Activated CD4-positive, alpha-beta T cell treated with anti-CD3 and anti-CD28 coated beads, Interleukin-2, amount 10 ng/mL, durations not matched to agents 24 days and 14 days (primary cell): ENCODE results near the gene CACNA2D4. TPM values are rescaled to one million over a fixed set of nuclear protein-coding genes. Genes with fewer than 3 reads are reported as not detected.
A peak's percentile ranks its signal among the peaks of the same experiment; 100 is the strongest.

ENCODE experiments used
- DNase-seq: peaks from one replicate; pipeline ENCODE4 v3.0.0; 2022
- H3K27ac Mint-ChIP-seq: one replicate; pipeline ENCODE4 v1.8.0; 2022; ENCODE audit warnings: mild to moderate bottlenecking, mixed read lengths
- H3K27me3 Mint-ChIP-seq: one replicate; pipeline ENCODE4 v1.8.0; 2022; ENCODE audit warnings: mixed read lengths
- H3K36me3 Mint-ChIP-seq: one replicate; pipeline ENCODE4 v1.8.0; 2022; ENCODE audit warnings: low read depth, mild to moderate bottlenecking, mixed read lengths
- H3K4me1 Mint-ChIP-seq: one replicate; pipeline ENCODE4 v1.8.0; 2021; ENCODE audit warnings: mixed read lengths
- H3K4me3 Mint-ChIP-seq: one replicate; pipeline ENCODE4 v1.8.0; 2022; ENCODE audit warnings: mild to moderate bottlenecking, moderate library complexity, mixed read lengths
- H3K9me3 Mint-ChIP-seq: one replicate; pipeline ENCODE4 v1.8.0; 2021; ENCODE audit warnings: mixed read lengths
- intact Hi-C: fragments of 100-400 bp; cut with micrococcal nuclease; formaldehyde crosslinking; loops from one replicate; pipeline ENCODE4 v1.15.1; 2023
- total RNA-seq: library from RNA; stranded (reverse); gene quantifications from 2 replicates; pipeline ENCODE4 v1.2.3, GENCODE V29; 2022

Gene CACNA2D4
- total RNA-seq, 1 donor from 2014 or later: 6.8 TPM

DNA sequence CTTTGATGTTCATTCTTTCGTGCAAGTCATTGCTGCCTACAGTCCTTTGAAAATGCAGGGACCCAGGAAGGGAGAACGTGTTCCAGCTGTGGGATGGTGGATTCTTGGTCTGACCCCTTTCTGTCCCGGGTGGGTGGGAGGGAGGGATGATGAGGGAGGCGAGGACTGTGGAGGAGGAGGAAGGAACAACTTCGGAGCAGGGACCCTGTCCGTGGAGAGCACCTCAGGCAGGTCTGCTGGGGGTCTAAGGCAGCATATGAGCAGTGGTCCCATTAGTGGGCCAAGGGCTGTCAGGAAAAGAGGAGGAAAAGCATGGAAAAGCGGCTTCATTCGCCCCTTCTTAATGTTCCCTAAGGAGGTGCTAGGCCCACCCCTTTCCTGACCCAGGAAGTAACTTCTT is 36.0 kb downstream of the CACNA2D4 start:
- intact Hi-C loops: no loop called here
- H3K9me3 Mint-ChIP-seq: no peaks in the 10 kb centered on the region
- H3K27ac Mint-ChIP-seq: no peak overlapping the region
- no peaks in the 10 kb centered on the region for H3K4me1 Mint-ChIP-seq
- no peaks in the 10 kb centered on the region for H3K36me3 Mint-ChIP-seq
- H3K27me3 Mint-ChIP-seq: no peaks in the 10 kb centered on the region
- DNase-seq: peak; percentile 22
- no peak overlapping the region for H3K4me3 Mint-ChIP-seq

DNA sequence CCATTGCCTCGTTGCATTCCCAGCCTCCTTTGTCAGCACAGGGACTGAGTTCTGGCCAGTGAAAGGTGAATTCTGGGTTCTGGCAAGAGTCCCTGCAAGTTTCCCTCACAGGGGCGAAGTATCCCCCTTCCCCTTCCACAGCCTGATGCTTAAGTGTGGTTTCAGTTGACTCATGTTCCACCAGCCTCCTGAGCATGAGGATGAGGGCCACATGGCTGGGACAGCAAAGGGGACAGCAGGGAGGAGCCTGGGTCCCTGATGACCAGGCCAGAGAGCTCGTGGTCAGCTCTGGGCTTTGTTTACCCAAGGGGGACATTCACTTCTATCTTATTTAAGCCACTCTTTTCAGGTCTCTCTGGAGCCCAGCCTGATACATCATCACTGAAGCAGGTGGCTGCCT is 36.5 kb downstream of the CACNA2D4 start:
- intact Hi-C loops: no loop called here
- Mint-ChIP-seq H3K4me3 (no peak overlapping the region), H3K27ac (no peak overlapping the region), H3K9me3 (no peaks in the 10 kb centered on the region), H3K4me1 (no peaks in the 10 kb centered on the region), H3K36me3 (no peaks in the 10 kb centered on the region), H3K27me3 (no peaks in the 10 kb centered on the region)
- DNase-seq: no peak

DNA sequence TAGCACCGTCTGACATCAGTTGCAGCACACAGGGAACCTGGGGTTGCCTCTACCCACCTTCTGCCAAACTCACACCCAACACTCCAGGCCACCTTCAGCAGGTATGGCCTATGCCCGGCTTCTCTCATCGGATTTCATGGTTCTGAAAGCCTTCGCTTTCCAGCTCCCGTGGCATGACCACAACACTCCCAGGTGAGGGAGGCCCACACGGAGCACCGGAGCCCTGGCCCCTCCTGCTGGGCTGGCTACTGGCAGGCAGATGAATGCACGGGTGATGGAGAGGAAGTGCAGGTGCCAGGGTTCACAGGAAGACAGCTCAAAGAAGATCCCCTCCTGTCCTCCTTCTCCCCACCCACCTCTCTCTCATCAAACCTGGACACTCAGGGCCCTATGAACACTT is 37.2 kb downstream of the CACNA2D4 start:
- Mint-ChIP-seq H3K27me3 (no peaks in the 10 kb centered on the region), H3K36me3 (no peaks in the 10 kb centered on the region), H3K9me3 (no peaks in the 10 kb centered on the region), H3K4me1 (no peaks in the 10 kb centered on the region), H3K27ac (no peak overlapping the region), H3K4me3 (no peak overlapping the region)
- intact Hi-C loops: no loop called here
- peak; percentile 48 for DNase-seq

DNA sequence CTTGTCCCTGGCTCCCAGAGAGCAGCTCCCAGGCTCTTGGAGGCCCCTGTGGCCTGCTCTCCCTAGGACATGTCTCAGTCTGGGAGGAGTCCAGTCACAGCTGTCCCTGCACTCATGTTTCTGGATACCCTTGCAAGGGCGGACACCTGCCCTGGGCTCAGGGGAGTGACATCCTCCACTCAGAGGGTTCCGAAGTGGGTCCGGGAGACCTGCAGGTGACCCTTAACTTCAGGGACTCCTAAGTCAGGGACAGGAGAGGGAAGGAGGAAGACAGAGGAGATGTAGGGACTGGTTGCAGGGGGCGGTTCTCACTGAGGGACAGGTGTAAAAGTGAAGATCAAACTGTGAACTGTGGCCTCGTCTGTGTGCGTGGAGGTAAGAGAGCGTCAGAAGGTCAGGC is 37.6 kb downstream of the CACNA2D4 start:
- Mint-ChIP-seq H3K36me3 (no peaks in the 10 kb centered on the region), H3K9me3 (no peaks in the 10 kb centered on the region), H3K4me3 (no peak overlapping the region), H3K4me1 (no peaks in the 10 kb centered on the region), H3K27ac (no peak overlapping the region), H3K27me3 (no peaks in the 10 kb centered on the region)
- peak; percentile 48 for DNase-seq
- intact Hi-C loops: no loop called here

DNA sequence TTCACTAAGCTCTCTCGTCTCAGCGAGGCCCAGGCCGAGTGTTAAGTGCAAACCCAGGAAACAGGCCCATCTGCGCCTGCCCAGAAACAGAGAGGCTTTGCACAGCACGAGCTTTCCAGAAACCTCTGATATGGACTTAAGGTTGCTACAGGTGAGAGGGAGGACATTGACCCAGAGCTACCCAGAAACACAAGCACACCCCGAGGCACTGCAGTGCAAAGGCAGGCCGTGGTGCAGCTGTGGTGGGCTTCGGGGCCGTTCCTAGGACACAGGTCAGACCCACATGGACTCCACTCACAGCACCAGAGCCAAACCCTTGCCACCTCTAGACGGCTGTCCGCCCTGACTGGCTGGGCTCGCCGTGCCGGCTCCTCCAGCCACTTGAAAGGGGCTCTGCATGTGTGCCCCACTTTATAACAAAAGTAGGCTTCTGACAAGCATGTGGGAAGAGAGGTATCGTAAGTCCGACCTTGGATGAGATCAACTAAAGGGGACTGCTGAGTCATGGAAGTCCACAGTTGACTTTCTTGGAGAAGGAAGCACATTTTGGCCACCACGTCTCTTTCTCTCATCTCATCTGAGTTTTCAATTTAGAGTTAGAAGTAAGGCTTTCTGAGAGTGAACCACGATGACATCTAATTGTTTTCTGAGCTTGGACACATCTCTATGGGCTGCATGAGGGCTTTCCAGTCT is 38.2 kb downstream of the CACNA2D4 start:
- intact Hi-C loops: no loop called here
- Mint-ChIP-seq H3K27me3 (no peaks in the 10 kb centered on the region), H3K27ac (no peak overlapping the region), H3K9me3 (no peaks in the 10 kb centered on the region), H3K36me3 (no peaks in the 10 kb centered on the region), H3K4me3 (no peak overlapping the region), H3K4me1 (no peaks in the 10 kb centered on the region)
- DNase-seq: peak; percentile 39

DNA sequence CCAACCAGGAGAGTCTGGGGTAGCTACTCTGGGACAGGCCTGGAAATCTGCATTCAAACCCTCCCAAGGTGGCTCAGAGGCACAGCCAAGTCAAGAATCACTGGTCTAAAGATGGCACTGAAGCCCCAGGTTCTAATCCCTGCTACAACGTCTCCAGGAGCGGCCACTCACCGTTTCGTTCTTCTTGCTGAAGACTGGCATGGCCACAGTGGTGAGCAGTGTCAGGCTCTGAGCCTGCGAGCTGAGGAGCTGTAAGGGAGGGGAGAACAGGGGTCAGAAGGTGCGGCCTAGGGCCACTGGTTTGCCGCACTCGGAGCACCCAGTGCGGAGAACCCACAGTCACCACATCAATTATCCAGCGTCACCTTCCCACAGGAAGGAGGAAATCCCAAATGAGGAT is 38.8 kb downstream of the CACNA2D4 start:
- Mint-ChIP-seq H3K4me3 (no peak overlapping the region), H3K4me1 (no peaks in the 10 kb centered on the region), H3K27ac (no peak overlapping the region), H3K27me3 (no peaks in the 10 kb centered on the region), H3K9me3 (no peaks in the 10 kb centered on the region), H3K36me3 (no peaks in the 10 kb centered on the region)
- peak; percentile 37 for DNase-seq
- intact Hi-C loops: no loop called here

DNA sequence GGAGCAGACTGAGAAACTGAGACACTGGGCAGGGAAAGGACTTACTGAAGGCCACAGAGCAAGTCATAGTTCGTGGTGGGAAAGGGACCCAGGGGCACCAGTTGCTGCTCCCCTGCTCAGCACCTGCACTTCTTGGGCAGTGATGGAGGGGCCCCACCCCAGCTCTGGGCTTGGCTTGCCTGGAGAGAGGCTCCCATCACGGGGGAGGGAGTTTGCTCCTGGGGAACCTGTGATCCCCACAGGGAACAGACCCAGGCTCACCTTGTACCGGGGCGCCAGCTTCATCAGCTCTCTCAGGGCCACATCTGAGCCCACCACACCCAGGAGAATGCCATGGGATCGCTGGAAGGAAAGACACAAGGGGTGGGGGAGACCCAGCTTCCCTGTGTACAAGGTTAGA is 39.8 kb downstream of the CACNA2D4 start:
- no peaks in the 10 kb centered on the region for H3K4me1 Mint-ChIP-seq
- H3K27ac Mint-ChIP-seq: no peak overlapping the region
- intact Hi-C loops: no loop called here
- peak; percentile 37 for DNase-seq
- no peak overlapping the region for H3K4me3 Mint-ChIP-seq
- no peaks in the 10 kb centered on the region for H3K36me3 Mint-ChIP-seq
- H3K9me3 Mint-ChIP-seq: no peaks in the 10 kb centered on the region
- peaks cover 2% of the 10 kb centered on the region for H3K27me3 Mint-ChIP-seq

DNA sequence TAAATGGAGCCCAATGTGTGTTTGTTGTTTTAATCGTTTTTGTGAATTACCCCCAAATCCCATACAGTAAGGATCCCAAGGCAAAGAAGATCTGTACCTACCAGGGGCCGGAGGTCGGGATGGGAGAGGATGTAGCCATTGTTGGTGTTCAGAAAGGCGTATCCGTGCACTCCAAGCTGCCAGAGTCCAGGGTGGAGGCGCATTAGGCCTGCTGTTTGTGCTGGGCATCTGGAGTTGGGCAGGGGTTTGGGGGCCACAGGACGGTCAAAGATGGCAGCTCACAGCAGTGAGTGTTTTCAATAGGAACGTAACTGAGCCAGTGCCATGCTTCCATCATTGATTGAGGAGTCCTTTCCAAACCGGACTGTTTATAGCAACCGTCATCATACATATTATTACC is 40.2 kb downstream of the CACNA2D4 start:
- Mint-ChIP-seq H3K9me3 (no peaks in the 10 kb centered on the region), H3K4me1 (no peaks in the 10 kb centered on the region), H3K27ac (no peak overlapping the region), H3K27me3 (peaks cover 3% of the 10 kb centered on the region), H3K36me3 (no peaks in the 10 kb centered on the region), H3K4me3 (no peak overlapping the region)
- peak; percentile 37 for DNase-seq
- intact Hi-C loops: no loop called here

DNA sequence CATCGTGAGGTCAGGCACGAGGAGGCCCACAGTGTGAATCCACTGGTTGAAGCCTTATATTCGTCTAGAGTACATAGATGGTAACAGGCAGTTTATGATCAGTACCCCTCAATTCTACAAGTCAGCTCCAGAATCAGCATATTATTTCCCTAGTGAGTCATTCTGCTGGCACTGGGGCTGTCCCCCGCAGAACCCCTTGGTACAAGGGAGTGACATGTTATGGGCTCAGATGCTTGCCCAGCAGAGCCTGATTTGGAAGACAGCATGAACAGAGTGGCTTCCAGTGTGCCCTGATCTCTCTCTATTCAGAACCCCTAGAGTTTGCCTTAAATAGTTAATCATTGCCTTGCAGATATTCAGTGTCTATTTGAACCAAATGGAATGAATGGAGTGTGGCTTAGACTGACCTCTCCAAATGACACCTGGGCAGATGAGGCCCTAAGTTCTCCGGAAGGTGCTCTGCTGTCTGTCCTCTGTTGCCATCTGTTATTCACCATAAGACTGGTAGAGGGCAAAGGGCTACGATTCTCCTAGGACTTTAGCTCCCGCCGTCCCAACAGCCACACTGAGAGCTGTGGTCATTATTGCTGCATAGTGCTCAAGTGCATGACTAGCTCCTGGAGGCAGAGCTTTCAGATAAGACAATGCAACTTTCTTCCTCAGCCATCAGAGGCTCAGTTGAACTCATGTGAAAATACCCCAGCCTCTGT is 41.1 kb downstream of the CACNA2D4 start:
- H3K36me3 Mint-ChIP-seq: no peaks in the 10 kb centered on the region
- DNase-seq: peak; percentile 43
- intact Hi-C loops: no loop called here
- peaks cover 3% of the 10 kb centered on the region for H3K27me3 Mint-ChIP-seq
- H3K4me1 Mint-ChIP-seq: no peaks in the 10 kb centered on the region
- no peak overlapping the region for H3K4me3 Mint-ChIP-seq
- no peaks in the 10 kb centered on the region for H3K9me3 Mint-ChIP-seq
- no peak overlapping the region for H3K27ac Mint-ChIP-seq

DNA sequence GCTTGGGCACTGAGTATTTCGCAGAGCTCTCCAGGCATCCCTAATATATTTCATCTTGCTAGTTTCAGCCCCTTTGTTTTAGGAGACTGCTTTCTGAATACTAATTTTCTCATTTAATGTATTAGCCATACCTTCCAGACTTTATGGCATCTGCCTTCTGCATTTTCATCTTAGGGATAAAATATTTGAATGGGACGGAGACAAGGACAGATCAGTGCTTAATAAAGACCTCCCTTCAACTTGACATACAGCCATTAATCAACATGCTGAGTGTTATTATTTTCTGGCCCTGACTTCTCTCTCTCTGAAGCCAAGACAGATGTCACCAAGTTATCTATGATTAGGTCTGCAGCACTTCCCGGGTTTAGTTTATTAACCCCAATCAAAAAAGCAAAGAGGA is 42.4 kb downstream of the CACNA2D4 start:
- H3K27ac Mint-ChIP-seq: no peak overlapping the region
- H3K36me3 Mint-ChIP-seq: no peaks in the 10 kb centered on the region
- no peaks in the 10 kb centered on the region for H3K4me1 Mint-ChIP-seq
- peaks cover 6% of the 10 kb centered on the region for H3K9me3 Mint-ChIP-seq
- intact Hi-C loops: no loop called here
- peaks cover 3% of the 10 kb centered on the region for H3K27me3 Mint-ChIP-seq
- no peak for DNase-seq
- no peak overlapping the region for H3K4me3 Mint-ChIP-seq

DNA sequence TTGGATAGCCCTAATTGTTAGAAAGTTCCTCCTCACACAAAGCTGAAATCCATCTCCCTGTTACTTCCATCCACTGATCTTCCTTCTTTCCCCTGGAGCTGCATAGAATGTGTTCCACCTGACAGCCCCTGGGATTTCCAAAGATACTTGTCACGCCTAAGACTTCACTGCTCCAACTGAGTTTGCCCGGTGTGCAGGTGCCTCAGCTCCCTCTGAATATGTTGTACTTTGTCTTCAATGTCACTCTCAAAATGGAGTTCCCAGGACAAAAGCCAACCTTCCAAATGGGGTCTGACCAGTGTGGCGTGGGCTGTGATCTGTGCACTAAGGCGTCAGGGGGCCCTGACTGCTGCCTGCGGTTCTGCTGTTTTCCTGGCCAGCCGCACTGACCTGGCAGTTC is 42.8 kb downstream of the CACNA2D4 start:
- DNase-seq: no peak
- Mint-ChIP-seq H3K36me3 (no peaks in the 10 kb centered on the region), H3K27me3 (peaks cover 3% of the 10 kb centered on the region), H3K4me3 (no peak overlapping the region), H3K4me1 (no peaks in the 10 kb centered on the region), H3K9me3 (peaks cover 8% of the 10 kb centered on the region), H3K27ac (no peak overlapping the region)
- intact Hi-C loops: no loop called here

DNA sequence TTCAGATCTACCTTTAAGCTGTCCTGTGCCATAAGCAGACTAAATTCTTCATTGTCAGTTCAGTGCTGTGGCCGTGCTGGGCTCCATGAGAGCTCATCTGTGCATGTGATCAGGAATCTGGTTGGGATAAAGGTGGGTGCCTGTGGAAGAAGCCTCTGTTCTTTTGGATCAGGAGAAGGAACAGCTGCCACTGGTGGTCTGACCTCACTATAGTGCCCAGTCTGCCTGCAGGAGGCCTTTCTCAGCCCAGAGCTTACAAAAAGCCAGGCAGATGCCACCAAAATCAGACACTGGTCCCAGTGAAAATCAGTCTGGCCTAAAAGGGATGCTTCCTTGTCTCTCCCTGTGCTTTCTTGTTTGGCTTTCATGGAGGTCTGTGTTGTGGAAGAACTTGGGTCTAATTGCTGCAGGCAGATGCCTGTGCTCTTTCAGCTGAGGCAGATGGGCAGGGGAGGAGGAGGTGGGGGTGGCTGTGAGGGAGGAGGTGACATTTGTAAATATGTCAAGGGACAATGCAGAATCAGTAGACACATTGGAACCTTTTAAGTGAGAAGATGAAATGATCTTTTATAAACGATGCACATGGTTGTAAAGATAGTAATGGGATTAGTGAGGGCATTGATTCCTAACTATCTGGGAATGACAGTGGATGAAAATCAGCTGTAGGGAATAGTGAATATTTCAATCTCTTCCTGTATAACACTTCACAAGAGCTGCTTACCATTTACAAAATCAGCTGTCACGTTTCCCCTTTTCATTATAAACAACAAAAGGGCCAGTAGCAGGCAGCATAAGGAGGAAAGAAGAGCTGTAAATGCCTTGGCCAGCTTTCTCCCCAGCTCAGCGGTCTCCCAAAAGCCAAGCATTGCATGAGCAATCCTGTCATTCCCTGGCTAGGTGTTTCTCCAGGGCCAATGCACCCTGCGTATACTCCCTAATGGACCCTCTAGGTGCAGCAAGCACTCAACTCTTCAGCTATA is 44.6 kb downstream of the CACNA2D4 start:
- Mint-ChIP-seq H3K4me1 (no peaks in the 10 kb centered on the region), H3K36me3 (no peaks in the 10 kb centered on the region), H3K9me3 (peaks cover 8% of the 10 kb centered on the region), H3K4me3 (no peak overlapping the region), H3K27ac (no peak overlapping the region), H3K27me3 (peaks cover 6% of the 10 kb centered on the region)
- intact Hi-C loops: no loop called here
- no peak for DNase-seq

DNA sequence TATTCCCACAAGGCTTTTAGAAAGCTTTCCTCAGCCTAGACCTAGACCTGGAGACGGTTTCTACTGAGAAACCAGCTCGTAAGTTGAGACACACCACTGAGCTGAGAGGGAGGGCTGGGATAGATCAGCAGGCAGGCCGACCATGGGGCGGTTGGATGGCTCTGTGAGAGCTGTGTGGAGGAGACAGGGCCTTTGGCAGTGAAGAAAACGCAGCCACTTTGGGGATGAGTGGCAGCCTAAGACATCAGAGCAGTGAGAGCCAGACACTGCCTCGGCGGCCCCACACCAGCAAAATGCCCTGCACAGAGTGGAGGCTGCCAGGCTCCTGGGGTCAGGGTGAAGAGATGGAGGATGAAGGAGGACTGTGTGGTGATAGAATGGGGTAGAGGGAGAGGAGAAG is 46.0 kb downstream of the CACNA2D4 start:
- no peaks in the 10 kb centered on the region for H3K36me3 Mint-ChIP-seq
- no peak overlapping the region for H3K27ac Mint-ChIP-seq
- DNase-seq: no peak
- intact Hi-C loops: no loop called here
- H3K4me3 Mint-ChIP-seq: no peak overlapping the region
- peaks cover 11% of the 10 kb centered on the region for H3K9me3 Mint-ChIP-seq
- peaks cover 10% of the 10 kb centered on the region for H3K27me3 Mint-ChIP-seq
- H3K4me1 Mint-ChIP-seq: no peaks in the 10 kb centered on the region

DNA sequence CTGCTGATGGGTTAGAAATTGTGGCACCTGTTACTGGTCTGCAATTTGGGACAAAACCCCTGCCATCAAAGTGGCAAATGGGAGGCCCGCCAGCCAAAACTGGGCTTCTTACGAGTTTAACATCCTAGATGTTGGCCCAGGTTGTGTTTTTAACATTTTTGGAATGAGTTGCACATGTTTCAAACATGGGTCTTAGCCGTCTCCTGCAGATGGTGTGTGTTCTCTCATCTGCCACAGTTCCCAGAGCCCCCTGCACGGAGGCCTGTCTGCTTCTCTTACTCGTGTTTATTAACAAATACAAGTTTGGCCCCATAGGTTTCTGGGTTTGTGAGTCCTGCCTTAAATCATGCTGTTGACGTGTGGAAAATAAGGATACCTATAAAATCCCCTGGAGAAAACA is 46.5 kb downstream of the CACNA2D4 start:
- peaks cover 10% of the 10 kb centered on the region for H3K27me3 Mint-ChIP-seq
- no peak overlapping the region for H3K4me3 Mint-ChIP-seq
- no peaks in the 10 kb centered on the region for H3K36me3 Mint-ChIP-seq
- no peak for DNase-seq
- no peaks in the 10 kb centered on the region for H3K4me1 Mint-ChIP-seq
- peaks cover 11% of the 10 kb centered on the region for H3K9me3 Mint-ChIP-seq
- intact Hi-C loops: no loop called here
- no peak overlapping the region for H3K27ac Mint-ChIP-seq
